Skeletal muscle cell (primary cell): ENCODE results near the gene FOXD4L6.
"Not testable (repeated sequence)": the region's sequence is repeated elsewhere in the genome, so short reads cannot be mapped to it uniquely, and the experiment has no call there.

Source experiments
- DNase-seq: peaks from one replicate; pipeline ENCODE4 v3.0.0-alpha.2; 2010; ENCODE audit warnings: low read depth
- H3K4me3 ChIP-seq: 2 replicates; pipeline ENCODE4 v1.5.1; 2011; ENCODE audit warnings: low read depth, mild to moderate bottlenecking, control low read depth, low read length, moderate library complexity

The FOXD4L6 gene

GRCh38 chr9:41128581-41128980 is at the start of gene FOXD4L6:
TSS of gene FOXD4L6 (minus strand) at chr9:41128681. CDS start at chr9:41128383, 298 bp downstream.
- DNase-seq, H3K4me3 ChIP-seq: not testable (repeated sequence)

- not testable (repeated sequence) for DNase-seq
Observed at GRCh38 chr9:41174994-41175393, 46.5 kb upstream of the FOXD4L6 start.

GRCh38 chr9:41150116-41150515 is 21.6 kb upstream of the FOXD4L6 start:
- not testable (repeated sequence) for H3K4me3 ChIP-seq, DNase-seq

More at GRCh38 chr9:41174994-41175393, 46.5 kb upstream of the FOXD4L6 start:
- H3K4me3 ChIP-seq, result not testable (repeated sequence)

DNA sequence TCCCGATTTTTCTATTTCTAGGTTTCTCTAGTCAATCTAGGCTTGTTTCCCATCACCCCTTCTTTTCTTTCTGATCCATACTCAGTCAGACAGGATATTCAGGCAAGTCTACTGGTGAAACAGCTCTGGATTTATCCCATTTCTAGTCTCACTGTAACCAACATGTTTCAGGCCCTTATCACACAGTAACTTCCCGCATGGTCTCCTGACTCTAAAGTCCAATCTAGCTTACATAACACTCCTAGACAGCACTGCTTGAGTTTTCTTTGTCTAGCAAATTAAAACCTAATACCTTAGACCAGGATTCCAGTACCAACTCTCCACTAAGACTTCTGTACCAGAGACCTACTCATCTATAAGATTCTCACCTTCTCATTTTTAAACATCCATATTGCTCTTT is 13.4 kb upstream of the FOXD4L6 start:
- not testable (repeated sequence) for H3K4me3 ChIP-seq, DNase-seq

- not testable (repeated sequence) for DNase-seq, H3K4me3 ChIP-seq
Observed at GRCh38 chr9:41126746-41127446, 1.6 kb downstream of the FOXD4L6 start.

- H3K4me3 ChIP-seq, DNase-seq: not testable (repeated sequence)
Observed at GRCh38 chr9:41125936-41126335, 2.5 kb downstream of the FOXD4L6 start.

DNA sequence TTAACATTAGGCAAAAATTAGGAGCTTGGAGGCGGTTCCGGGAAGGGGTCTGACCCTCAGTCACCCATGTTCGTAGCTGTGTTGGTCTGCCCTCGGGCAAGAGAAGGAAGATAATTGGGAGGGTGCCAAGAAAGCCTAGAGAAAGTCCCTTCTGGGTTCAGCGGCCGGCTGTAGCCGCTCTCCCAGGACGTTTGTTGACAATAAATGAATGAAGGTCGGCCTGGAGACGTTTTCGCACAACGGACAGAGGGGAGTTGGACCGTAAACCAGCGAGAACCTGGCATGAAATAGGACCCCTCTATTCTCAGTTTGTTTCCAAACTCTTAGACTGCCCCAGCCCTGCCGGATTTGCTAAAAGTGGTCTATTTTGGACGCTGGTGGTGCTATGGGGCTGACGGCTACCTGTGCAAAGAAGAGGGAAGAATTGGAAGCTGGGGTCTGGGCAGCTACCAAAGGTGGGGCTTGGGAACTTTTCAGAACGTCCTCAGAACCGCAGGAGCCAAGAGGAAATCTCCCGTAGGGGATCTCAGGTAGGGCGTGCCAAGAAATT is 3.3 kb downstream of the FOXD4L6 start:
- not testable (repeated sequence) for DNase-seq, H3K4me3 ChIP-seq

- not testable (repeated sequence) for DNase-seq, H3K4me3 ChIP-seq
Observed at GRCh38 chr9:41124250-41125108, 4.0 kb downstream of the FOXD4L6 start.

GRCh38 chr9:41123812-41124211 is 4.7 kb downstream of the FOXD4L6 start:
- H3K4me3 ChIP-seq, DNase-seq: not testable (repeated sequence)

DNA sequence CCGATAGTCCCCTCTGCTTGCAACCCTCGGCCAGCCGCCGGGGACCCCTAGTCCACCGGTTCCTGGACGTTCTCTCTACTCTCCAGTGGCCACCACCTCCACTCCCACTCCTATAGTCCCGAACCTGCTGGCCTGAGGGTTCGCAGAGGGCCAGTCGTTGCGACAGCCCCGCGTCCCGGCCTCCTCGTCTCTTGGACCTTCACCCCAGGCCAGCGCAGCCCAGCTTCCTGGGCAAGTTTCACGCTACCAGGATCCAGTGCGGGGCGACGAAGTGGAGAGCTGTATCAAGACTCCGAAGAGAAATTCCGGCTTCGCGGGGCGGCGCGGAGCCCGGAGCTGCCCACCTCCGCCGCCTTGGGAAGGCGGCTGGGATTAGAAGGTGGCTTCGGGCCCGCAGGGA is 5.1 kb downstream of the FOXD4L6 start:
- not testable (repeated sequence) for H3K4me3 ChIP-seq, DNase-seq

DNA sequence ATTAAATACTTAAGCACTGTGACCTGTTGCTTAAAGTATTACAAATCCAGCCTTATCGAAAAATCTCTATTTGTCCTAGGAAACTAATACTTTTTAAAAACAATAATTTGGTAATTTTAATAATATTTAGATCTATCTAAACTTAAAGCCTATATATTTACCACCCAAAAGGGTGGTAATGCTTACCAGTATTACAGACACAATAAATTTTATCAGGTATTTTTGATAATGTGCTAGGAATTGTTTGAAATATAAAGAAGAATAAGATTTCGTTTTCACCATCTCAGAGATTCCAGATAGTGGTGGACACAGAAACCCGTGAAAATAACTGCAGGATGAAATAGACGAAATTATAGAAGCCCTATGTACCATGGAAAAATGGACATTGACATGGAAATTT is 7.8 kb downstream of the FOXD4L6 start:
- not testable (repeated sequence) for H3K4me3 ChIP-seq, DNase-seq

DNA sequence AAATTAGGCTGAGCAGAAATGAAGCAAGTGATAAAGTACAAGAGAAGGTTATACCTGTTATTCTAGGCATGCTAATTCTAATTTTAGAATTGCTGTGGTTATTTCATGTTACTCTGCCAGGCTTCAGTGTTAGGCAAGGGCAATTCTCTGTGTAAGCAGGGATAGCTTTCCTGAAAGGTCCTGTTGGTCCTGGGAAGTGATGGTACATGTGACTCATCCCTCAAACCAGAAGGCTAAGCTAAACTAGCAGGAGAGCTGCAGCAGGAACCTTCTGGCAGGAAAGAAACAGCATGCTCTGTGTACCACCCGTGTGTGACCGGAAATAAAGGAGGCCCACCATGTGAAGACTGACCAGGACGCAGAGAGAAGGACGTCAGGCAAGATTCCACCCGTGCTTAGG is 8.8 kb downstream of the FOXD4L6 start:
- not testable (repeated sequence) for DNase-seq, H3K4me3 ChIP-seq

DNA sequence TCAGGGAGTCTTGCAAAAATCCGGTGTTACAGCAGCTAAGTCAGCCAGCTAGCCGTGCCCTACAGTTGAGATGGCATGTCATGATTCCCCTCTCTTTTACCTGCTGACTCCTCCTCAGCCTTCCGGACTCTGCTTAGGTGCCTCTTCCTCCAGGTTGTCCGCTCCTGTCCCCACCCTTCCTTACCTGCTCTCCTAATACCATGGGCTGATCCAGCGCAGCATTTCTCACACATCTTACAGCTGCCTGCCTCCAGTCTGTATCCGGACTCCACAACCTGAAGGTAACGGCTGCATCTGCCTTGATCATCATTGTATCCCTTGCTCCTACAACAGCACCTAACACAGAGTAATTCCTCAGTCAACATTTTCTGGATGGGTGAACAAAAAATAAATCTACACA is 9.2 kb downstream of the FOXD4L6 start:
- DNase-seq, H3K4me3 ChIP-seq: not testable (repeated sequence)

- not testable (repeated sequence) for DNase-seq, H3K4me3 ChIP-seq
Observed at GRCh38 chr9:41113348-41113747, 15.1 kb downstream of the FOXD4L6 start.

- DNase-seq, H3K4me3 ChIP-seq: not testable (repeated sequence)
Observed at GRCh38 chr9:41111414-41111813, 17.1 kb downstream of the FOXD4L6 start.

DNA sequence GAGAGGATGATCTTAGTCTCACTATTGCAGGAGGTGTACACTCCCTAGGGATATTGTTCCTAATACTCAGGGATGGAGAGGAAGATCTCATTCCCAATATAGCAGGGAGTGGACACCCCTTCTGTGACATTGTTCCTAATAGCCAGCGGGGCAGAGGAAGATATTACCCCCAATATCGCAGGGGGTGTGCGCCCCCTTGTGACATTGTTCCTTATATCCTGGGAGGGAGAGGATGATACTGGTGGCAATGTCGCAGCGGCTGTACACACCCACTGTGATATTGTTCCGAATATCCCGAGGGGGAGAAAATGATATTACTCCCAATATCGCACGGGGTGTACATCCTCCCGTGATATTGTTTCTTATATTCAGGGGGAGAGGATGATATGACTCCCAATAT is 17.6 kb downstream of the FOXD4L6 start:
- not testable (repeated sequence) for H3K4me3 ChIP-seq, DNase-seq

DNA sequence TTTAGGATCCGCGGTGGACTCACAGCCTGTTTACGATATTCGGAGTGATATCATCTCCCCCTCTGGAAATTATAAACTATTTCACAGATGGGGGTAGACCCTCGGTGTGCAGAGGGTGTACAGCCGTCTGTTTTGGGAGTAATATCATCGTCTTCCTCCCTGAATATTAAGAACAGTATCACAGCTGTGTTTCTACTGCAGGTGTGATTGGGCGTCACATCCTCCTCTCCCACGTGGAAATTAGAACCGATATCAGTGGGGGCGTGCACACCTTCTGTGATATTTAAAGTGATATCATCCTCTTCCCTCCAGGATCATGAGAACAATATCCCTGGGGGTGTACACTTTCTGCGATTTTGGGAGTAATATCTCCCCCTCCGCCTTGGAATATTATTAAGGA is 19.2 kb downstream of the FOXD4L6 start:
- not testable (repeated sequence) for H3K4me3 ChIP-seq, DNase-seq

- DNase-seq, H3K4me3 ChIP-seq: not testable (repeated sequence)
Observed at GRCh38 chr9:41108816-41109215, 19.7 kb downstream of the FOXD4L6 start.

DNA sequence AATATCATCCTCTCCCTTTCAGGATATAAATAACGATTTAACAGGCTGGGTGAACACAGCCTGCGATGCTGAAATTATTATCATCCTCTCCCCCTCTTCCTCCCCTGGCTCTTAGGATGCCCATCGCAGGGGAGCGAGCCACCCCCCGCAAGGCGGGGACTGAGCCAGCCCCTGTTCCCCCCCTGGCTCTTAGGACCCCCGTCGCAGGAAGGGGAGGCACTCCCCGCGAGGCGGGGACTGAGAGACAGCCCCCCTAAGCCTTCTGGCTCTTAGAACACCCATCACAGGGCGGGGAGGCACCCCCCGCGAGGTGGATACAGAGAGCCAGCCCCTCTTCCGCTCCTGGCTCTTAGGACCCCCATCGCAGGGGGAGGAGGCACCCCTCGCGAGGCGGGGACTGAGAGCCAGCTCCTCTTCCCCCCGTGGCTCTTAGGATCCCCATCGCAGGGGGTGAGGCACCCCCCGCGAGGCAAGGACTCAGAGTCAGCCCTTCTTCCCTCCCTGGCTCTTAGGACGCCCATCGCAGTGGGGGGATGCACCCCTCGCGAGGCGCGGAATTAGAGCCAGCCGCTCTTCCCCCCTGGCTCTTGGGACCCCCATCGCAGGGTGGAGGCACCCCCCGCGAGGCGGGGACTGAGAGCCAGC is 21.9 kb downstream of the FOXD4L6 start:
- not testable (repeated sequence) for H3K4me3 ChIP-seq

More for the DNA sequence above, 21.9 kb downstream of the FOXD4L6 start:
- not testable (repeated sequence) for DNase-seq
